DND-41 (cell line): ENCODE results near the gene ACTN1.
A peak's percentile ranks its signal among the peaks of the same experiment; 100 is the strongest.

Experiments used
- ATAC-seq: fragments of 200-7000 bp; cut with Tn5 transposase; 3 replicates; pipeline ENCODE4 v1.9.1; 2021; ENCODE audit warnings: low read depth; ENCODE audit not compliant: insufficient read depth
- DNase-seq: peaks from one replicate; pipeline ENCODE4 v3.0.0-alpha.2; 2020
- H2AFZ ChIP-seq: 2 replicates; pipeline ENCODE4 v1.6.0; 2012; ENCODE audit warnings: low read depth, low read length
- H3K27ac ChIP-seq: 2 replicates; pipeline ENCODE4 v1.5.1; 2012; ENCODE audit warnings: low read length, inconsistent platforms
- H3K27me3 ChIP-seq: fragments of 200-600 bp; sonication (generic); 2 replicates; pipeline ENCODE4 v1.6.0; 2012; ENCODE audit warnings: low read length, mild to moderate bottlenecking, inconsistent platforms; ENCODE audit not compliant: insufficient read depth, poor library complexity
- H3K36me3 ChIP-seq: 2 replicates; pipeline ENCODE4 v1.5.1; 2012; ENCODE audit warnings: low read length, inconsistent platforms; ENCODE audit not compliant: insufficient read depth
- H3K4me1 ChIP-seq: 2 replicates; pipeline ENCODE4 v1.5.1; 2012; ENCODE audit warnings: mild to moderate bottlenecking, low read length; ENCODE audit not compliant: insufficient read depth
- H3K4me2 ChIP-seq: 2 replicates; pipeline ENCODE4 v1.6.0; 2012; ENCODE audit warnings: mild to moderate bottlenecking, moderate library complexity, low read length, inconsistent platforms; ENCODE audit not compliant: insufficient read depth
- H3K4me3 ChIP-seq, 2 experiments: fragments of 200-600 bp in 1 of 2; shearing (Covaris generic) in 1 of 2; 2 replicates each; pipeline ENCODE4 v1.5.1; 2012 to 2016; ENCODE audit warnings: inconsistent platforms in 2 of 2, low read length in 2 of 2, mild to moderate bottlenecking in 2 of 2, low read depth in 1 of 2, moderate library complexity in 1 of 2
- H3K79me2 ChIP-seq: 2 replicates; pipeline ENCODE4 v1.6.0; 2012; ENCODE audit warnings: low read length, inconsistent platforms; ENCODE audit not compliant: insufficient read depth
- H3K9ac ChIP-seq: 2 replicates; pipeline ENCODE4 v1.6.0; 2012; ENCODE audit warnings: low read depth, mild to moderate bottlenecking, inconsistent platforms, low read length, moderate library complexity
- H3K9me3 ChIP-seq: 2 replicates; pipeline ENCODE4 v1.5.1; 2012; ENCODE audit warnings: low read length, moderate library complexity, mild to moderate bottlenecking, inconsistent platforms; ENCODE audit not compliant: insufficient read depth, severe bottlenecking
- H4K20me1 ChIP-seq: 2 replicates; pipeline ENCODE4 v1.6.0; 2012; ENCODE audit warnings: low read length; ENCODE audit not compliant: insufficient read depth
- EZH2 ChIP-seq: IDR thresholded peaks from 3 replicates; pipeline ENCODE4 v1.6.1; 2012; ENCODE audit warnings: borderline replicate concordance, low read depth, mild to moderate bottlenecking, moderate library complexity, low read length, inconsistent platforms; ENCODE audit not compliant: severe bottlenecking
- TF ChIP-seq, protein P1 (sequence below): IDR thresholded peaks from 2 replicates; pipeline ENCODE4 v1.5.1; 2012; ENCODE audit warnings: borderline replicate concordance, low read length, moderate library complexity, mild to moderate bottlenecking; ENCODE audit not compliant: poor library complexity, severe bottlenecking; ENCODE audit errors: extremely low read depth

The ACTN1 gene

DNA sequence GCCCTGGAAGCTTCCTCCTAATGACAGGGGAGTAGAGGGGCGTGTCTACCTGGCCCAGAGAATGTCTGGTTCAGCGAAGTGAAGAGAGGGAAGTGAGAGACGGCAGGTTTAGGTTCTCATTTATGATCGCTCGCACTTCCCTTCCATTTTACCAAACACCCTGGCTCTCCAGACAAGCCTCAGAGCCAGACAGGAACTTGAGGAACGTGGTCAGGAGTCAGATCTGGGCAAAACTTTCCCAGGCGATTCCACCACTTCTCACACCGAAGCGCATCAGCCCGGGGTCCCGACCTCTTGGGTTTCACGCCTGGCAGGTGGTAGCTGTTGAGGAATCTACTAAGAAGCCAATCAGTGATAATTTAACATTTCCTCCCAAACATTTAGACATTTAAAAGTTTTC, 21.3 kb downstream of the ACTN1 start:
- no peaks in the 10 kb centered on the region for H3K9me3 ChIP-seq
- no peak overlapping the region for H2AFZ ChIP-seq
- no peak overlapping the region for H3K4me2 ChIP-seq
- TF ChIP-seq, protein P1, sequence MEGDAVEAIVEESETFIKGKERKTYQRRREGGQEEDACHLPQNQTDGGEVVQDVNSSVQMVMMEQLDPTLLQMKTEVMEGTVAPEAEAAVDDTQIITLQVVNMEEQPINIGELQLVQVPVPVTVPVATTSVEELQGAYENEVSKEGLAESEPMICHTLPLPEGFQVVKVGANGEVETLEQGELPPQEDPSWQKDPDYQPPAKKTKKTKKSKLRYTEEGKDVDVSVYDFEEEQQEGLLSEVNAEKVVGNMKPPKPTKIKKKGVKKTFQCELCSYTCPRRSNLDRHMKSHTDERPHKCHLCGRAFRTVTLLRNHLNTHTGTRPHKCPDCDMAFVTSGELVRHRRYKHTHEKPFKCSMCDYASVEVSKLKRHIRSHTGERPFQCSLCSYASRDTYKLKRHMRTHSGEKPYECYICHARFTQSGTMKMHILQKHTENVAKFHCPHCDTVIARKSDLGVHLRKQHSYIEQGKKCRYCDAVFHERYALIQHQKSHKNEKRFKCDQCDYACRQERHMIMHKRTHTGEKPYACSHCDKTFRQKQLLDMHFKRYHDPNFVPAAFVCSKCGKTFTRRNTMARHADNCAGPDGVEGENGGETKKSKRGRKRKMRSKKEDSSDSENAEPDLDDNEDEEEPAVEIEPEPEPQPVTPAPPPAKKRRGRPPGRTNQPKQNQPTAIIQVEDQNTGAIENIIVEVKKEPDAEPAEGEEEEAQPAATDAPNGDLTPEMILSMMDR: no peak
- TF ChIP-seq EZH2: no peak
- no peak overlapping the region for H3K9ac ChIP-seq
- H3K27ac ChIP-seq: no peak overlapping the region
- H3K27me3 ChIP-seq: no peaks in the 10 kb centered on the region
- peaks cover 91% of the 10 kb centered on the region for H3K79me2 ChIP-seq
- H4K20me1 ChIP-seq: peaks cover 70% of the 10 kb centered on the region
- no peak for DNase-seq
- no peak for ATAC-seq
- no peak overlapping the region for H3K4me3 ChIP-seq
- H3K4me1 ChIP-seq: no peaks in the 10 kb centered on the region
- H3K36me3 ChIP-seq: peaks cover 10% of the 10 kb centered on the region

GRCh38 chr14:68956724-68957123, 22.4 kb downstream of the ACTN1 start:
- DNase-seq: no peak
- Histone ChIP-seq H3K9me3 (no peaks in the 10 kb centered on the region), H3K4me1 (no peaks in the 10 kb centered on the region), H3K27me3 (no peaks in the 10 kb centered on the region), H3K4me3 (no peak overlapping the region), H3K79me2 (peaks cover 90% of the 10 kb centered on the region), H3K4me2 (no peak overlapping the region), H4K20me1 (peaks cover 69% of the 10 kb centered on the region), H3K36me3 (peaks cover 10% of the 10 kb centered on the region), H2AFZ (no peak overlapping the region), H3K9ac (no peak overlapping the region), H3K27ac (no peak overlapping the region)
- TF ChIP-seq, protein P1: no peak
- no peak for TF ChIP-seq EZH2
- 0 out of 3 replicates have a peak, but pooled peaks have one; percentile 22 for ATAC-seq

DNA sequence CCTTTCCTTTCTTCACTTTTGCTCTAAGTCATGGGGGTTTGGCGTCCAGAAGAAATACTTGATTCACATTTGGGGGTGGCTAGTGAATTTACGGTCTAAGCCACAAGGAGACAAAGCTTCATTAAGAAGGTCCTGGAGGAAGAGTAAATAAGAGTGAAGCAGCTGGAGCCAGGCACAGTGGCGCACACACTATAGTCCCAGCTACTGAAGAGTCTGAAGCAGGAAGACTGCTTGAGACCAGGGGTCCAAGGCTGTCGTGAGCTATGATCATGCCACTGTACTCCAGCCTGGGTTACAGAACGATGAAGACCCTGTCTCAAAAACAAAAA, 23.3 kb downstream of the ACTN1 start:
- Histone ChIP-seq H4K20me1 (peaks cover 73% of the 10 kb centered on the region), H3K4me1 (no peaks in the 10 kb centered on the region)
- no peak for ATAC-seq

More for the DNA sequence above, 23.3 kb downstream of the ACTN1 start:
- no peak overlapping the region for H3K4me2 ChIP-seq
- no peak overlapping the region for H3K9ac ChIP-seq
- no peak overlapping the region for H3K4me3 ChIP-seq
- no peak for DNase-seq
- no peaks in the 10 kb centered on the region for H3K9me3 ChIP-seq
- no peak overlapping the region for H2AFZ ChIP-seq
- no peak overlapping the region for H3K27ac ChIP-seq
- peaks cover 91% of the 10 kb centered on the region for H3K79me2 ChIP-seq
- peaks cover 10% of the 10 kb centered on the region for H3K36me3 ChIP-seq
- TF ChIP-seq EZH2: no peak
- TF ChIP-seq, protein P1: no peak
- no peaks in the 10 kb centered on the region for H3K27me3 ChIP-seq
